Activated naive CD8-positive, alpha-beta T cell (primary cell): ENCODE measurements around the gene PRDX5.

Experiments
- H3K27ac Mint-ChIP-seq: one replicate; pipeline ENCODE4 v1.8.0; 2021; ENCODE audit warnings: mixed read lengths
- H3K27me3 Mint-ChIP-seq: one replicate; pipeline ENCODE4 v1.8.0; 2021; ENCODE audit warnings: mixed read lengths
- H3K36me3 Mint-ChIP-seq: one replicate; pipeline ENCODE4 v1.8.0; 2021; ENCODE audit warnings: mixed read lengths
- H3K4me1 Mint-ChIP-seq: one replicate; pipeline ENCODE4 v1.8.0; 2021; ENCODE audit warnings: low read depth, mixed read lengths
- H3K4me3 Mint-ChIP-seq: one replicate; pipeline ENCODE4 v1.8.0; 2021; ENCODE audit warnings: mild to moderate bottlenecking, mixed read lengths
- H3K9me3 Mint-ChIP-seq: one replicate; pipeline ENCODE4 v1.8.0; 2021; ENCODE audit warnings: low read depth, mixed read lengths

PRDX5 gene

GRCh38 chr11:64352995-64353714 is 35.2 kb downstream of the PRDX5 start:
- no peaks in the 10 kb centered on the region for H3K36me3 Mint-ChIP-seq
- H3K9me3 Mint-ChIP-seq: no peaks in the 10 kb centered on the region
- H3K4me1 Mint-ChIP-seq: peaks cover 12% of the 10 kb centered on the region
- H3K27ac Mint-ChIP-seq: no peak overlapping the region
- no peak overlapping the region for H3K4me3 Mint-ChIP-seq
- H3K27me3 Mint-ChIP-seq: no peaks in the 10 kb centered on the region

GRCh38 chr11:64353715-64354506 is 36.0 kb downstream of the PRDX5 start:
- Mint-ChIP-seq H3K27me3 (no peaks in the 10 kb centered on the region), H3K4me3 (no peak overlapping the region), H3K4me1 (peaks cover 13% of the 10 kb centered on the region), H3K36me3 (no peaks in the 10 kb centered on the region), H3K27ac (no peak overlapping the region), H3K9me3 (no peaks in the 10 kb centered on the region)

- Mint-ChIP-seq H3K9me3 (no peaks in the 10 kb centered on the region), H3K27me3 (no peaks in the 10 kb centered on the region), H3K27ac (no peak overlapping the region), H3K4me1 (peaks cover 23% of the 10 kb centered on the region), H3K4me3 (no peak overlapping the region), H3K36me3 (no peaks in the 10 kb centered on the region)
Measured at GRCh38 chr11:64355078-64355940, 37.4 kb downstream of the PRDX5 start.

- Mint-ChIP-seq H3K36me3 (no peaks in the 10 kb centered on the region), H3K27ac (no peak overlapping the region), H3K4me3 (peak overlapping the region; percentile 60), H3K4me1 (peaks cover 24% of the 10 kb centered on the region), H3K9me3 (no peaks in the 10 kb centered on the region), H3K27me3 (no peaks in the 10 kb centered on the region)
Measured at GRCh38 chr11:64356498-64357411, 38.8 kb downstream of the PRDX5 start.

GRCh38 chr11:64357446-64357845 is 39.5 kb downstream of the PRDX5 start:
- no peaks in the 10 kb centered on the region for H3K9me3 Mint-ChIP-seq
- H3K27ac Mint-ChIP-seq: no peak overlapping the region
- H3K36me3 Mint-ChIP-seq: no peaks in the 10 kb centered on the region
- H3K4me1 Mint-ChIP-seq: peaks cover 24% of the 10 kb centered on the region
- no peaks in the 10 kb centered on the region for H3K27me3 Mint-ChIP-seq
- no peak overlapping the region for H3K4me3 Mint-ChIP-seq

- Mint-ChIP-seq H3K4me1 (peaks cover 24% of the 10 kb centered on the region), H3K4me3 (peak overlapping the region; percentile 65), H3K9me3 (no peaks in the 10 kb centered on the region), H3K27ac (no peak overlapping the region), H3K27me3 (no peaks in the 10 kb centered on the region), H3K36me3 (no peaks in the 10 kb centered on the region)
Measured at GRCh38 chr11:64357904-64358535, 40.1 kb downstream of the PRDX5 start.

- H3K36me3 Mint-ChIP-seq: no peaks in the 10 kb centered on the region
- peaks cover 24% of the 10 kb centered on the region for H3K4me1 Mint-ChIP-seq
- no peaks in the 10 kb centered on the region for H3K9me3 Mint-ChIP-seq
- peak overlapping the region; percentile 65 for H3K4me3 Mint-ChIP-seq
- H3K27me3 Mint-ChIP-seq: no peaks in the 10 kb centered on the region
- no peak overlapping the region for H3K27ac Mint-ChIP-seq
Measured at GRCh38 chr11:64358536-64358906, 40.6 kb downstream of the PRDX5 start.

GRCh38 chr11:64358907-64359711 is 41.2 kb downstream of the PRDX5 start, which contains the start of gene RPS6KA4:
RPS6KA4 (plus strand) TSS chr11:64359162; CDS start chr11:64359236, 74 bp downstream.
- peak within 1 kb of the TSS; percentile 50 for H3K27ac Mint-ChIP-seq
- H3K9me3 Mint-ChIP-seq: no peaks in the 10 kb centered on the region
- peak within 1 kb of the TSS; percentile 90 for H3K4me3 Mint-ChIP-seq
- H3K4me1 Mint-ChIP-seq: peaks cover 24% of the 10 kb centered on the region
- H3K36me3 Mint-ChIP-seq: no peaks in the 10 kb centered on the region
- H3K27me3 Mint-ChIP-seq: no peaks in the 10 kb centered on the region

- Mint-ChIP-seq H3K36me3 (peaks cover 3% of the 10 kb centered on the region), H3K4me3 (peak overlapping the region; percentile 90), H3K4me1 (peaks cover 24% of the 10 kb centered on the region), H3K9me3 (no peaks in the 10 kb centered on the region), H3K27ac (peak overlapping the region; percentile 50), H3K27me3 (no peaks in the 10 kb centered on the region)
Measured at GRCh38 chr11:64359712-64360445, 42.0 kb downstream of the PRDX5 start.

GRCh38 chr11:64360448-64360921 is 42.6 kb downstream of the PRDX5 start:
- no peak overlapping the region for H3K27ac Mint-ChIP-seq
- no peaks in the 10 kb centered on the region for H3K27me3 Mint-ChIP-seq
- H3K4me3 Mint-ChIP-seq: peak overlapping the region; percentile 90
- H3K4me1 Mint-ChIP-seq: peaks cover 24% of the 10 kb centered on the region
- H3K36me3 Mint-ChIP-seq: peaks cover 3% of the 10 kb centered on the region
- H3K9me3 Mint-ChIP-seq: no peaks in the 10 kb centered on the region

- H3K36me3 Mint-ChIP-seq: peaks cover 5% of the 10 kb centered on the region
- H3K27me3 Mint-ChIP-seq: no peaks in the 10 kb centered on the region
- H3K4me1 Mint-ChIP-seq: peaks cover 21% of the 10 kb centered on the region
- no peak overlapping the region for H3K4me3 Mint-ChIP-seq
- no peaks in the 10 kb centered on the region for H3K9me3 Mint-ChIP-seq
- H3K27ac Mint-ChIP-seq: no peak overlapping the region
Measured at GRCh38 chr11:64361659-64362058, 43.7 kb downstream of the PRDX5 start.

GRCh38 chr11:64362339-64362738 is 44.4 kb downstream of the PRDX5 start:
- H3K4me1 Mint-ChIP-seq: peaks cover 20% of the 10 kb centered on the region
- no peak overlapping the region for H3K4me3 Mint-ChIP-seq
- H3K36me3 Mint-ChIP-seq: peaks cover 8% of the 10 kb centered on the region
- H3K9me3 Mint-ChIP-seq: no peaks in the 10 kb centered on the region
- H3K27ac Mint-ChIP-seq: peak overlapping the region; percentile 10
- H3K27me3 Mint-ChIP-seq: no peaks in the 10 kb centered on the region
